ENCODE results near the gene DPP6. TPM values are rescaled to one million over a fixed set of nuclear protein-coding genes. Genes with fewer than 3 reads are reported as not detected.
"Not testable (repeated sequence)": the region's sequence is repeated elsewhere in the genome, so short reads cannot be mapped to it uniquely, and the experiment has no call there.

Gene DPP6
- total RNA-seq, 8 experiments from 2014 or later: 0.07 to 21.1 (median 1.7) TPM

DNA sequence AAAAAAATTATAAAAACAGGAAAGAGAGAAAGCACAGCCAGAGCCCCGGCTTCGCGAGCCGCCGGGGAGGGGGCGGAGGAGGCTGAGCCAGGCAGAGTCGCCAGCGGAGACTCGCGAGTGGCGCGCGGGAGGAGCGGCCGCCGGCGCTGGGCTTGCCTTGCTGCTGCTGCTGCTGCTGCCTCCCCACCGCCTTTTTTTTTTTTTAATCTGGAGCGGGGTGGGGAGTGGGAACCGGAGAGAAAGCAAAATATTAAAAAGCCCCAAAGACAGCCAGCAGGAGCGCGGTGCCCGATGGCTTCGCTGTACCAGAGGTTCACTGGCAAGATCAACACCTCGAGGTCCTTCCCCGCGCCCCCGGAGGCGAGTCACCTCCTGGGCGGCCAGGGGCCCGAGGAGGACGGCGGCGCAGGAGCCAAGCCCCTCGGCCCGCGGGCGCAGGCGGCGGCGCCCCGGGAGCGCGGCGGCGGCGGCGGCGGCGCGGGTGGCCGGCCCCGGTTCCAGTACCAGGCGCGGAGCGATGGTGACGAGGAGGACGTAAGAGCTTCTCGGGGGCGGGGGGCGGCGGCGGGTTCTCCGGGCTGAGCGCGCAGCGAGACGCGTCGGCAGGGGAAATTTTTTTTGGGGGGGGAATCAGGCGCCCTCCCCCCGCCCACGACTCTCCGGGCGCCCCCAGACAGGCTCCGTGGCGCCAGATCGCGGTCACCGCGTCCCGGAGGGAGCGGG is 493 bp downstream of the DPP6 start:
- H3K4me1 ChIP-seq (replicated peaks in 1 of 2); H3K27ac ChIP-seq; in situ Hi-C loops (cut with MboI; ENCODE audit: low pct_unique_long_range_greater_than_20kb in 2 of 9, low sequenced_read_pairs in 9 of 9, unreplicated experiment in 9 of 9): not testable (repeated sequence)
- WGBS, 10 experiments: no CpG with 5 or more reads among the region's 83 CpGs
- peak in 3 of 8 experiments; percentile 50 to 56 (median 53) for ATAC-seq (replicated peaks in 6 of 8)
- H3K4me3 ChIP-seq: peak overlapping the region in 3 of 5 donors; percentile 33 to 58 (median 40)

DNA sequence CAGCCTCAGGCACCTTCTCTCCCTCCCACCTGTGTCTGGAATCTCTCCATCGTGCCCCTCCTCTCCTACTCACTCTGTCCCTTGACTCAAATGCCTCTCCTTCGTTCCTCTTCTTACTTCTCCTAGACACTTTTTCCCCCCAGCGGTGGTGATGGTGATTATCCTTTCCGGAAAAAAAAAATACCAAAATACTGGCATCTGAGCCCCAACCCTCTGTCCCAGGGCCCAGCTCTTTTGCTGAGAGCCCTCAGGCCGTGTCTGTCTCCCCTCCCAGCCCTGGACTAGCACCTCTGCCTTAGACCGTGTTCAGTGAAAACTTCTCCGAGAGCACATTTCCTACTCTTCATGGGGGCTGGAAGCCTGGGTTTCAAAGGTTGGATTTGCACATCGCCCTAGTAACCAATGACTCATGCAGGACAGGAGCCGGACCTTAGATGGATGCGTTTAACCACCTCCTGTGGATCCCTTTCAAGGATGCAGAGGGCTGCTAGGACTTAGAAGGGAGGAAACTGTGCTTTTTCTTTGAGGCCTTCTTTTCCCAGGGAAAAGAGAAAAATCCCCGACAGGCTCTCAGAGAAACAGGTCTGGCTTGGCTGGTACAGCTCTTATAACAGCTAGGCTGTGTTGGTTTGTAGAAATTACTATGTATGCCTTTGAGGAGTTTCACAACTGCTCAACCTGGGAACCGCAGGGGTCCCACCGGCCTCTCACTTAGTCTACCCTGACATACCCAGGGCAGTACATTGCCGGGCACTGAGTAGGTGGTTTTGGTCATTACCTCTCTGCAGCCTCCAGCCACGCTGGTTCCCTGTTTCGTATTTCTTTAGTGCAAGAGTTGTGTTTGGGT is 1.5 kb downstream of the DPP6 start:
- WGBS, 10 experiments: no CpG with 5 or more reads among the region's 16 CpGs

DNA sequence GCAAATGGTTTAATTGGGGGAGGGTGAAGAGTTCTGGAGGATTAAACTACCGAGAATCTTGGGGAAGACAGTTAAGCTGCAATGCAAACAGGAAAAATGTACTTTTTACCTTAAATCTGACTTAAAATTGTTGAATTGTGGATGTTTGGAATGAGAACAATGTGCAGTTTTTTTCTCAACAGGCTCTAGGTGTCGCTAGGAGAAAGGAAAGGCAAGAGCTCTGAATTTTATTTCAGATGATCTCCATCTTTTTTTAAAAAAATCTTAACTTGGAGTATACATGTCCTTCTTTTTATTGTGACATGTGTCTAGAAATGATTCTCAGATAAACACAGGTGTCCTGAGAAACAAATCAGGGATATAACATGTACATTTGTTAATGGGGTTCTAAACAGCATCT is 2.5 kb downstream of the DPP6 start:
- in situ Hi-C loops (cut with MboI; ENCODE audit: low pct_unique_long_range_greater_than_20kb in 2 of 9, low sequenced_read_pairs in 9 of 9, unreplicated experiment in 9 of 9); H3K4me1 ChIP-seq (replicated peaks in 1 of 2); ATAC-seq (replicated peaks in 6 of 8); H3K4me3 ChIP-seq; H3K27ac ChIP-seq: not testable (repeated sequence)
- WGBS, 10 experiments: 0% methylated on average over 1 of the region's 2 CpGs; no CpG with 5 or more reads in 9 of the 10 experiments

More for the DNA sequence above, 1.5 kb downstream of the DPP6 start:
- peak overlapping the region in 2 of 5 donors; percentile 40 to 58 for H3K4me3 ChIP-seq
- in situ Hi-C loops (cut with MboI; ENCODE audit: low pct_unique_long_range_greater_than_20kb in 2 of 9, low sequenced_read_pairs in 9 of 9, unreplicated experiment in 9 of 9); H3K27ac ChIP-seq; H3K4me1 ChIP-seq (replicated peaks in 1 of 2): not testable (repeated sequence)
- ATAC-seq (replicated peaks in 6 of 8): peak in 5 of 8 experiments; percentile 12 to 58 (median 24)

DNA sequence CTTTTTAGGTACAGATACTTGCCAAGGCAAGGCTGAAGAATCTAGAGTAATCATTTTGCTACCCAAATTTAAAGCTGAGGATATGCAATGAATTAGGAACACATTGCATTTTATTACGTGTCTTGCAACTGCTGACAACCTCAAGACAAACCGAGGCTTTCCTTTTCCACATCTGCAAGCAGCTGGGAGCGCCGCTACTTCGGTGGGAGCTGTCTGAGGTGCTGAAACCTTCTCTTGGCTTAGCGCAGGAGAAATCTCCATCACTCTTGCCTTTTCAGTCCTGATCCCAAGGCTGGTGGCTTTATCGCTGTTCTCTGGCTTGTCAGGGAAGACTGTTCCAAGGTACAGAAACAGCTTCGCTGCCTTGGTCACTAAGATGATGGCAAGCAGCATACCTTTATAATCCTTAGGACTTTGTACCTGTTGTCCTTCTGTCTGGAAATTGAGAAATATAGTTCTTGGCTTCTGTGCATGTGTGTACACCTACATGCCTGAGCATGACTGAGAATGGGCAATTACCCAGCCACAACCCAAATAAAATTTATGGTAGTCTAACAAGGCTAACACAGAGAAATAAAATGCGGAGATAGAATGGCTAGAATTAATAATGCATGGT is 3.4 kb downstream of the DPP6 start:
- H3K4me1 ChIP-seq (replicated peaks in 1 of 2); in situ Hi-C loops (cut with MboI; ENCODE audit: low pct_unique_long_range_greater_than_20kb in 2 of 9, low sequenced_read_pairs in 9 of 9, unreplicated experiment in 9 of 9); H3K4me3 ChIP-seq; H3K27ac ChIP-seq: not testable (repeated sequence)
- 0 to 55% (median 1%) methylated on average over 1 to 7 of the region's 9 CpGs; no CpG with 5 or more reads in 6 of the 10 experiments for WGBS, 10 experiments
- peak in 3 of 8 experiments; percentile 43 to 56 (median 44) for ATAC-seq (replicated peaks in 6 of 8)

DNA sequence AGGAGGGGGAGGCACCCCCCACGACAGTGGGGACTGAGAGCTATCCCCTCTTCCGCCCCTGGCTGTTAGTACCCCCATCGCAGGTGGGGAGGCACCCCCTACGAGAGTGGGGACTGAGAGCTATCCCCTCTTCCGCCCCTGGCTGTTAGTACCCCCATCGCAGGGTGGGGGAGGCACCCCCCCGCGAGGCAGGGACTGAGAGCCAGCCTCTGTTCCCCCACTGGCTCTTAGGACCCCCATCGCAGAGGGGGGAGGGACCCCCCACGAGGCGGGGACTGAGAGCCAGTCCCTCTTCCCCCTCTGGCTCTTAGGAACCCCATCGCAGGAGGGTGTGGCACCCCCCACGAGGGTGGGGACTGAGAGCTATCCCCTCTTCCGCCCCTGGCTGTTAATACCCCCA is 6.6 kb downstream of the DPP6 start:
- H3K4me1 ChIP-seq (replicated peaks in 1 of 2); in situ Hi-C loops (cut with MboI; ENCODE audit: low pct_unique_long_range_greater_than_20kb in 2 of 9, low sequenced_read_pairs in 9 of 9, unreplicated experiment in 9 of 9); H3K4me3 ChIP-seq; ATAC-seq (replicated peaks in 6 of 8); H3K27ac ChIP-seq: not testable (repeated sequence)
- WGBS, 10 experiments: no CpG with 5 or more reads among the region's 14 CpGs

DNA sequence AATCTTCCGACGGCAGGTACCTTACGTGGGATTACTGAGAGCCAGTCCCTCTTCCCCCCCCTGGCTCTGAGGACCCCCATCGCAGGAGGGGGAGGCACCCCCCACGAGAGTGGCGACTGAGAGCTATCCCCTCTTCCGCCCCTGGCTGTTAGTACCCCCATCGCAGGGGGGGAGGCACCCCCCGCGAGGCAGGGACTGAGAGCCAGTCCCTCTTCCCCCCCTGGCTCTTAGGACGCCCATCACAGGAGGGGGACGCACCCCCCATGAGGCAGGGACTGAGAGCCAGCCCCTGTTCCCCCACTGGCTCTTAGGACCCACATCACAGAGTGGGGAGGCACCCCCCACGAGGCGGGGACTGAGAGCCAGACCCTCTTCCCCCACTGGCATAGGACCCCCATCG is 8.4 kb downstream of the DPP6 start:
- no CpG with 5 or more reads among the region's 15 CpGs for WGBS, 10 experiments
- ATAC-seq (replicated peaks in 6 of 8); in situ Hi-C loops (cut with MboI; ENCODE audit: low pct_unique_long_range_greater_than_20kb in 2 of 9, low sequenced_read_pairs in 9 of 9, unreplicated experiment in 9 of 9); H3K4me3 ChIP-seq; H3K4me1 ChIP-seq (replicated peaks in 1 of 2); H3K27ac ChIP-seq: not testable (repeated sequence)

DNA sequence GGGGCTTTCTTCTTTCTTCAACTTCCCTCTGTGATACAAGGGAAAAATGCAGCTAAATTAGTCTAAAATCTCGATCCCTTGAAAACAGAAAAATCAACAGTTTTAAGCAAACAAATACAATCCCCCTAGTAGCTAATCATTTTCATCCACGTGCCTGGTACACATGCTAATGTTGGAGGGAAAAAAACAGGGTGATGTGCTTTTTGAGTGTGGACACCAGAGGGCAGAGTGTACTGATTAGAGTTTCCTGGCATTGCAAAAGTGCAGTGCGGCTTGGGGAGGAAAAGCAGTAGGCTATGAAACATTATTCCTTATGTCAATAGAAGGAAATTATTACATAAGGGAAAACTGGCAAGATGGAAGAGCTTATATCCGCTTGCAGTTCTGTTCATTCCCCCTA is 19.6 kb downstream of the DPP6 start:
- in situ Hi-C loops (cut with MboI; ENCODE audit: low pct_unique_long_range_greater_than_20kb in 2 of 9, low sequenced_read_pairs in 9 of 9, unreplicated experiment in 9 of 9); H3K4me3 ChIP-seq: not testable (repeated sequence)
- WGBS, 10 experiments: 0 to 54% (median 4%) methylated on average over 2 to 3 of the region's 4 CpGs; no CpG with 5 or more reads in 1 of the 10 experiments

DNA sequence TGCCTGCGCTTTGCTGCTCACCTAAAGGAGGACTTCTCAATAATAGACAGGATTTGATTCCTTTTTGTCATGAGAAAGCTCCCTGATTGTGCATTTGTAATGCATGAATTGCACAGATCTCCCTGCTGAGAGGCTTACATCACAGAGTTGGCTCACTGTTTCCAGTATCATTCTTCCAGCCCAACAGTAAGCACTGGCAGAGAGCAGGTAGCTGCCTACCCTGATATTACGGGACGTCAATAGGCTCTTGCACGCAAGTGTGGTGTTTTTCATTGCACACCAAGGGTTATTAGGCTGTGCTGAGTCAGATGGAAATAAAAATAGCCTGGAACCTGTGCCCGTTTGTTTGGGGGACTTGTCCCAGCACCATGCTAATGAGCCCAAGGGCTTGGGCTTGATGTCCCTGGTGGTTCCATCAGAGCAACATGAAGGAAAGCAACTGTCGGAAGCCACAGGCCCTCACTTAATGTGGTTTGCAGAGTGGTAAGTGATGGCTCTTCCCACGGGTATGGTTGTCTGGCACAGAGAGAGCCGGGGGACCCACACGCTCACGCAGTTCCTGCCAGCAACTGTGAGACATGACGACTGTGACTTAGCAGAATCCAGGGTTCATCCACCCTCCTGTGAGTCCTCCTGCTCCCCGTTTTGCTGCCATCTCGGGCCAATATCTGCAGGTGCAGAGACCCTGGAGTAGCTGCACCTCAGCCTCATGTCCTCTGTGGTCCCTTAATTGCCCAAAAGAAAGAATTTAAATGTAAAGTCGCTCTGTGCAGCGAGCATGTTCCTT is 20.4 kb downstream of the DPP6 start:
- in situ Hi-C loops (cut with MboI; ENCODE audit: low pct_unique_long_range_greater_than_20kb in 2 of 9, low sequenced_read_pairs in 9 of 9, unreplicated experiment in 9 of 9); H3K4me1 ChIP-seq (replicated peaks in 1 of 2); H3K27ac ChIP-seq; H3K4me3 ChIP-seq: not testable (repeated sequence)
- ATAC-seq (replicated peaks in 6 of 8): peak in 3 of 8 experiments; percentile 12 to 67 (median 25)
- WGBS, 10 experiments: 0 to 60% (median 55%) methylated on average over 1 to 2 of the region's 15 CpGs; no CpG with 5 or more reads in 7 of the 10 experiments

More for the DNA sequence above, 19.6 kb downstream of the DPP6 start:
- H3K27ac ChIP-seq; H3K4me1 ChIP-seq (replicated peaks in 1 of 2): not testable (repeated sequence)
- peak in 6 of 8 experiments; percentile 32 to 89 (median 60) for ATAC-seq (replicated peaks in 6 of 8)

DNA sequence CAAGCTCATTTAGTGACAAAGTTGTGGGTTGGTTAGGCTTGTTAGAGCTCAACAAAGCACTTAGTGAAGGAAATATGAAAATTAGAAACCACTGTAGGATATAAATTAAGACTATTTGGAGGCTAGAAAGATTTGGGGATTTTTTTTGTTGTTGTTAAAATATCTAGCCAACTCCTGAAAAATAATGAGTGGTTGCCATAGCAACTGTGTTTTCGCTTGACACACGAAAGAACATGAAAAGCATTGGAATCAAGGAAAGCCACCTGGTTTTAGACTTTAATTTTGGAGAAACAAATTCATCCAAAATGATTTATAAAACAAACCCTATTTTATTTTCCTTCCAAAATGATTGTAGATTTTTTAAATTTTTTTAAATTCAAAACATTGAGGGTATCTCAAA is 26.3 kb downstream of the DPP6 start:
- in situ Hi-C loops (cut with MboI; ENCODE audit: low pct_unique_long_range_greater_than_20kb in 2 of 9, low sequenced_read_pairs in 9 of 9, unreplicated experiment in 9 of 9); ATAC-seq (replicated peaks in 6 of 8); H3K4me3 ChIP-seq; H3K27ac ChIP-seq; H3K4me1 ChIP-seq (replicated peaks in 1 of 2): not testable (repeated sequence)
- 0 to 100% (median 30%) methylated on average over 1 to 2 of the region's 2 CpGs; no CpG with 5 or more reads in 6 of the 10 experiments for WGBS, 10 experiments

DNA sequence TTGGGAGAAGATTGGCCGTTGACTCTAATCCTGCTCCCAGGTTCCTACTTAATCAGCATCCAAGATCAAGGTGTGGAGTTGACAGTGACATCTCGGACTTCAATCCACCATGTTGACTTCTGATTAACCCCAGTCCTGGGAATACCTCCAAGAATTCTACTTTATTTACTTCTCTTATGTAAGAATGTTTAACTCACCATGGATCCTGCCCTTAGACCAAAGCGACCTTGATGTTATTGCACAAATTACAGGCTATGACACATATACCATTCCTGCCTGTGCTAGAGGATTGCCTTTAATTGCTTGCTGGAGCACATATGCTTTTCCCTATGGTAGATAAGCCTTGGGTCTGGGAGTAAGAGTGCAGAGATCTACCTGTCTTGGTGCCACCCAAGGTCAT is 28.1 kb downstream of the DPP6 start:
- H3K27ac ChIP-seq; ATAC-seq (replicated peaks in 6 of 8); H3K4me3 ChIP-seq; in situ Hi-C loops (cut with MboI; ENCODE audit: low pct_unique_long_range_greater_than_20kb in 2 of 9, low sequenced_read_pairs in 9 of 9, unreplicated experiment in 9 of 9); H3K4me1 ChIP-seq (replicated peaks in 1 of 2): not testable (repeated sequence)
- WGBS, 10 experiments: 83% methylated on average over 1 of the region's 3 CpGs; no CpG with 5 or more reads in 9 of the 10 experiments

DNA sequence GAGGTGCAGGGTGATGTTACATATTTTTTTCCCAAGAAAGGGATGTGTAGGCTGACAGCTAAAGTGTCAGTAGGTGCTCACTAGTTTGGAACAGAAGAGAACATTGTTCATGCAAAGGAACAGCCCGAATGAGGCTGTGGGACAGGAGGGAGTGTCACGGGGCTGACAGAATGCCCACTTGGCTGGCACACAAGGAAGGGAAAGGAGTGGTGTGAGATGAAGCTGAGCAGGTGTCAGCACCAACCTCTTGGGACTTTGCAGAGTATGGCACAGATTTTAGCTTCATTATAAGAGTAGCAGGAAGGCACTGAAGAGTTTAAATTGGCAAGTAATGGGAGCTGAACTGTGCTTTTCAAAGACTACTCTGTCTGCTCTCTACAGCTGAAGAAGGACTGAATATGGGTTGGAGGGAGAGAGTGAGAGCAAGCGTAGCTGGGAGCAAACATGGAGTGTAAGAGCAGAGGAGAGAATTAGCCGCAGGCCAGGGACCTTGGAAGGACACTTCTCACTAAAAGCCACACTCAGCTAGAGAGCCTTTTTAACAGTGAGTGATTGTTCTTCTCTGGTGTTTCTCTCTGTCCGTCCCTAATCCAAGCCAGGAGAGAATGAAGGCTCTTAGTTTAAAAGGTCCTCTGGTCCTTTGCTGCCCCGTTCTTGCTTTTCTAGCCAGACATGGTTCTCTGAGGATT is 35.0 kb downstream of the DPP6 start:
- WGBS, 10 experiments: 0% methylated on average over 1 of the region's 6 CpGs; no CpG with 5 or more reads in 9 of the 10 experiments
- not testable (repeated sequence) for H3K4me3 ChIP-seq

DNA sequence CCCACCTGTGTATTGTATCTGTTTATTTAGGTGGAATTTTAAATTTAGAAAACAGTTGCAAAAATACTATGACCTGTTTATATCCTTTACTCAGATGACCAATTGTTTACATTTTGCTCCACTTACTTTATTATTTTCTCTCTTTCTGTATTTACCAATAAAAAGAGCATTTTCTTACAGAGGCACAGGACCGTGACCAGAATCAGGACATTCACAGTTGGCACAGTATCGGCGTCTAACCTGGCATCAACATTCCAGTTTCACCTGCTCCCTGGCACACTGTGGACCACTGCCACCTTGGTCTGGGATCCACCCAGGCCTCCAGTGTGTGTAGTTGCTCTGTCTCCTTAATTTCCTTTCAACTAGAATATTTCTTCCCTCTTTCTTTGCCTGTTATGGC is 39.9 kb downstream of the DPP6 start:
- ATAC-seq (replicated peaks in 6 of 8); H3K4me3 ChIP-seq; in situ Hi-C loops (cut with MboI; ENCODE audit: low pct_unique_long_range_greater_than_20kb in 2 of 9, low sequenced_read_pairs in 9 of 9, unreplicated experiment in 9 of 9); H3K4me1 ChIP-seq (replicated peaks in 1 of 2); H3K27ac ChIP-seq: not testable (repeated sequence)
- 89% methylated on average over 3 of the region's 3 CpGs; no CpG with 5 or more reads in 9 of the 10 experiments for WGBS, 10 experiments

More for the DNA sequence above, 35.0 kb downstream of the DPP6 start:
- H3K4me1 ChIP-seq (replicated peaks in 1 of 2); in situ Hi-C loops (cut with MboI; ENCODE audit: low pct_unique_long_range_greater_than_20kb in 2 of 9, low sequenced_read_pairs in 9 of 9, unreplicated experiment in 9 of 9); ATAC-seq (replicated peaks in 6 of 8); H3K27ac ChIP-seq: not testable (repeated sequence)

All from motor neuron (in vitro differentiated cells).